Endothelial cell of hepatic sinusoid (primary cell): ENCODE measurements around the gene CRYZ.

Experiments used
- in situ Hi-C: cut with HindIII; loops from 2 replicates; pipeline ENCODE4 v1.10.0; 2017; ENCODE audit warnings: low sequenced_read_pairs

Gene CRYZ

DNA sequence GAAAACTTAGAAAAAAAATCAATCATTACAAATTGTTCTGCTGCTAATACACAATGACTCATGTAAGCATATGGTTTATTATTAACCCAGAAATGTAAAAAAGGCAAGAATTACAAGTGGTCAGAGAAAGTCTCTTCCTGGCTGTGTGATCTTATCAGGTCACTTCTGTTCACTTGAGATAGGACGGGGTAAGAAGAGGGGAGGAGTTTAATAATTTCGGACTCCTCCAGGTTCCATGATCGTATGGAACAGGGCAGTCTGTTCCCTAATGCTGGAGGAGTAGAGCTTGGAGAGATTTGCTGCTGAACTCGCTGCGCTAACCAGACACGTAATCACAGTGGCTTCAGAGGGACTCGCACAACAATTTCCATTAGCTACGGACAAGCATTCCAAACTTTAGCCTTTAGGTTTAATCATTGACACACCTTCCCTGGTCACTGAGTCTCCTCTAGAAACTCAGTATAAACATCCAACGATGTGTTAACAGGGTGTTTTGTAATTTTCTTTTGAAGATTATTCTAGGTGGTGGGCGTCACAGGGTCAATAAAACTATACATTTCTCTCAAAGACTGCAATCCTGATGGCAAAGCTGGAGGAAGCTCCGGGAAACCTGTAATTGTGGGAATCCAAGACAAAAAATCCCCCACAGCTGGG lies 1.3 kb downstream of the CRYZ start:
- in situ Hi-C loops, result no loop called here

DNA sequence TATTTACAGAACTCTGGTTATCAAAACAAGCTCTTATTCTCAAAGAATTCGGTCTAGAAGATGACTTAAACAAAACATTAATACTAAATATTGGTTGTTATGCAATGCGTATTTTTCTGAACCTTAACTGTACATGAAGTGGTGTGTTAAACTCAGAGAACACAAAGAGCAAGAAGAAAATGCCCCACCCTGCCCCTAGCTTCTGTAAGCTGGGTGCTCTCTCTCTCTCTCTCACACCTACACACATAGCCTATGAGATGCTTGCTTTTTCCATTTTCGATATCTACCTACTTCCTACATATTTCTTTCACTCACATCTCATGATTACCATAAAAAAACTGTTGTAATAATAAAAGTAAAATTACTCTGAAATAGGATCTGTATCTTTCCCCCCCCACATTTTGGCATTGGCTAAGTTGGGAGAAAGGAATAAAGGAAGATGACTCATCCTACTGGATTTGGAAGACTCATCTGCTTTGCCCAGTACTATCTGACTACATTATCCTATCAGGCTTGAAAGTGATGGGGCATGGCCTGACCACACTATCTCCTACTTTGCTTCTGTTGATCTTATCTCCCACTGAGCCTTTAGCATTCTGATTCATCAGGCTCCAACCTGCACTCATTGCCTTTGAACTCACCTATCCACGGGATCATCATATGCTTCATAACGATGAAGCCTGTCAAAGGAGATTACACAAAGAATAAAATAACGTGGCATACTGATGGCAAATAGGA lies 2.9 kb downstream of the CRYZ start:
- in situ Hi-C loops, result no loop called here

DNA sequence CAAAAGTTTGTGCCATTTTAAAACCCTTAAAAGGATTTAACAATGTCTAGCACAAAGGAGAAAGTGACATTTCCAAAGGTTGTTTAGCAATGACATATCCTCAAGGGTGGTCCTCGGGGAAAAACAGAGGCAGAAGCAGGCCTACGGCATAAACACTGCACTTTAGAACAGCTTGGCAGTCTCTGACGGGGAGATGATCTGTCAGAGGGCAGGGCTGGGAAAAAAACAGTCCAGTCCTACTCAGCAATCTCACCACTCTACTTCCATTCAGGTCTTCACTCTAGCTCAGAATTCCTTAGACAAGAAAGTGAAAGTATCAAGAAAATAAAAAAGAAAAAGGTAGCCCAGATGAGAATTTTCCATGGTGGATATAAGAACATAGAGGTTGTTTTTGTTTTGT lies 4.1 kb downstream of the CRYZ start:
- in situ Hi-C loops, result no loop called here

DNA sequence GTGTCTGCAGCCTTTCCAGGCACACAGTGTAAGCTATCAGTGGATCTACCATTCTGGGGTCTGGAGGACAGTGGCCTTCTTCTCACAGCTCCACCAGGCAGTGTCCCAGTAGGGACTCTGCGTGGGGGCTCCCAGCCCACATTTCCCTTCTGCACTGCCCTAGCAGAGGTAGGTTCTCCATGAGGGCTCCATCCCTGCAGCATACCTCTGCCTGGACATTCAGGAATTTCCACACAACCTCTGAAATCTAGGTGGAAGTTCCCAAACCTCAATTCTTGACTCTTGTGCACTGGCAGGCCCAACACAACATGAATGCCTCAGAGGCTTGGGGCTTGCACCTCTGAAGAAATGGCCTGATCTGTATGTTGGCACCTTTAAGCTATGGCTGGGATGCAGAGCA lies 6.8 kb downstream of the CRYZ start:
- in situ Hi-C loops, result no loop called here

DNA sequence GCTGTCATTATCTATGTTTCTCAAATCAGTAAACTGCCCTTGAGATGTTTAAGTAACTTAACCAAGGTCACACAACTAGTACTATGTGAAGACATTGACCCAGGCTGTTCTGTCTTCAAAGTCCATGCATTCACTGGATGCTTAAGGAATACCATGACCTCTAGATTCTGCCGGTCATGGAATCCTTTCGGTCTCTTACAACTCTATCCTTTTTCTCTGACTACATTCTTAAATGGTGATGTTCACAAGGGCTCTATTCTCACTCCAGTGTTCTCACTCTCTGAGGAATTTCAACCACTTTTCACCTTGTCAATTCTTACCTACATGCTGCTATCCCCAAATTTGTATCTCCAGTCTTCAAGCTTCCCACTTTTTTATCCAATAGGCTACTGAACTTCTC lies 15.2 kb downstream of the CRYZ start:
- in situ Hi-C loops, result no loop called here

DNA sequence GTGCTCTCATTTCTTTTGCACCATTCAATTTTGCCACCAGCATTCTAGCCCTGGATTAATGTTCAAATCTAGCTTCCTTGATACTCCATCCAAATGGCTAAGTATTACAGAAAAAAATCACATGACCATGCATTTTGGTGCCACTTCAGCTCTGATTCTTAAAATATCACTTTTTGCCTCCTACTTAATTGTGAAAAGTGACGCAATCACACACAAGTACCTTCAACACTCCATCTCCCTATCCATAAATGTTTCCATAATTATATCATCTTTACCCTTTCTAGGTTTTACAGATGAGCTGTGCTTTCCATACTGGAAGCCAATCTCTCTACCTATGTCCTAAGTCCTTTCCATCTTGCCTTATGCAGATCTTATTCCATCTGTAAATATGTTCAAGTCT lies 16.0 kb downstream of the CRYZ start:
- in situ Hi-C loops, result no loop called here

DNA sequence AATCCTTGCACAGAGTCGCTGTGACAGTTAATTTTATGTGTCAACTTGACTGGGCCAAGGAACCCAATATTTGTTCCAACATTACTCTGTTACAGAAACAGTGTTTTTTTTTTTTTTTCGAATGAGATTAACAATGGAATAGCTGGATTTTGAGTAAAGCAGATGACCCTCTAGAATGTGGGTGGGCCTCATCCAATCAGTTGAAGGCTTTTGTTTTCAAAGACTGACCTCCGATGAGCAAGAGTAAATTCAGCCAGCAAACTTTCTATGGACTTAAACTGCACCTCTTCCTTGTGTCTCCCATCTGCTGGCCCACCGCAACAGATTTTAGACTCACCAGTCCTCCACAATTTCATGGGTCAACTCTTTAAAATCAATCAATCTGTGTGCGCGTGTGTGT lies 17.0 kb downstream of the CRYZ start:
- in situ Hi-C loops, result no loop called here

DNA sequence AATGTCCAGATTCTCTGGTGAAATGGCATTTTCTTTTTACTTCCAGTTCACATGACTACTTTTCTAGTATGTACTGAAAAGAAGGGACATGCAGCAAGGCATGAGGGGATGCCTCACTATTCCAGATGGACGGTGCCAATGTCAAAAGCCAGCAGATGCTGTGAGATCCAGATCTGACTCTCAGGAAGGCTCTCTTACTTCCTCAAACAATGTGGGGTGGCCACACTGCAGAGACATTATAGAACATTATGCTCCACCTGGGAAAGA lies 17.7 kb downstream of the CRYZ start:
- in situ Hi-C loops, result no loop called here

DNA sequence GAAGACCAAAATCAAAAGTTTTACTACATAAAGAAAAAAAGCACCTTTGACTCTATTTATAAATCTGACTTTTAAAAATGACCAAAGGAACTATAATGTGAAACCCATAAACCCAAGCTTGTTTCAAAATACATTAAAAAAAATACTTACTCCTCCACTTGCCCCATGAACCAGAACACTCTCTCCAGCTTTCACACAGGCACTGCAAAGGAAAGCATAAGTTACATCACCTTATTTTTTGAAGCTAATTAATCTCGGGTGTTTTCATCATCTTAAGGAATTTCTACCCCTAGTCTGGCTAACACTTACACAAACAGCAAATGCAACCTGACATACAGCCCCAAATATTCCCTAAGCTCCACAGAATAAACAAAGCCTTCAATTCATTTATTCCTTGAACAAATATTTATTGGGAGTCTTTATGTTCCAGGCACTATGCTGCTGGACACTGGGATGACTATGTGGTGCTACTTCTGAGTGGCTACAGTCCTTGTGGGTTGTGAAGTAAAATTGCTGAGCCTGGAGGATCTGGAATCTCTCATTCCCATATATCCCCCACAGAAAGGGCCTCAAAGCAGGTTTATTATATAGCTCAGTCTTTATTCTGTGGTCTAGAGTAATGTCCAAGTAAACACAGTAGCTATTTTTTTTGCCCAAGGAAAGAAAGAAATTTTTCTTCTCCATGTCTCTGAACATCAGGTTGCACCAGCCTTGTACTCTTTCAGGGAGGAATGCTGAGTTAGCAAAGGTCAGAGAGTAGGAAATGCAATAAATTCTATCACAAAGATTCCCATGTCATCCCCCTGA lies 18.2 kb downstream of the CRYZ start:
- in situ Hi-C loops, result no loop called here

DNA sequence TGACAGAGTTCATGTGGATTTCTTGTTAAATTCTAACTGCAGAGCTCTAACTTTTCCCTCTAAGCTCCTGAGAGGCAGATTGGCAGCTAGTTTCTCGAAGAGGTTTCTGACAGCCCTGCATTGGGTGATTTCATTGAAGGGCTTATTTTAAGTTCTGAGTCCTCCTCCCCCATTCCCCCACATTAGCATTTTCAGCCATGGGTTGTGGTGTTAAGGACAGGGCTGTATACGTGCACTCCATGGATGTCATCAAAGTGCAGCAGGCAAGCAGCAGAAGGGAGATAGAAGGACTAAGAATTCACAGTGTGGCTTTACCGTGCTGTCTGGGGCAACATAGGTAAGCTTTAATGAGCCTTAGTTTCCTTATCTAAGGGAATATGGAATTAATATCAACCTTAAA lies 19.0 kb downstream of the CRYZ start:
- in situ Hi-C loops, result no loop called here

DNA sequence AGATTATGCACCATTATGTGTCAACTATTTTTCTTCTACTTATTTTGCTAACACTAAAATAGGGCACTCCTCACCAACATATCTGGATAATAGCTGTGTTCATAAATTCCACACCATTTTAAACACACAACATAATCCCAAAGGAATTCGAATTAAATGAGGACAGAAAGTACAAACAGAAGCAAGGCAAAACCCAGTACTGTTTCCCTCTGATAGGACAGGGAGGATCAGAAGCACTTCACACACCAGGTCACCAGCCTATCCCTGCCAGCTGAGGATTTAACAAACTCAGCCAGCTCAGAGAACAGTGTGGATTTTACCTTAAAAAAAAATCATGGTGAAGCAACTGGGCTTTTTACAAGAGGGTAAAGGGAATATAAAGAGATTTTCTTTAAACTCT lies 20.0 kb downstream of the CRYZ start:
- in situ Hi-C loops, result no loop called here

DNA sequence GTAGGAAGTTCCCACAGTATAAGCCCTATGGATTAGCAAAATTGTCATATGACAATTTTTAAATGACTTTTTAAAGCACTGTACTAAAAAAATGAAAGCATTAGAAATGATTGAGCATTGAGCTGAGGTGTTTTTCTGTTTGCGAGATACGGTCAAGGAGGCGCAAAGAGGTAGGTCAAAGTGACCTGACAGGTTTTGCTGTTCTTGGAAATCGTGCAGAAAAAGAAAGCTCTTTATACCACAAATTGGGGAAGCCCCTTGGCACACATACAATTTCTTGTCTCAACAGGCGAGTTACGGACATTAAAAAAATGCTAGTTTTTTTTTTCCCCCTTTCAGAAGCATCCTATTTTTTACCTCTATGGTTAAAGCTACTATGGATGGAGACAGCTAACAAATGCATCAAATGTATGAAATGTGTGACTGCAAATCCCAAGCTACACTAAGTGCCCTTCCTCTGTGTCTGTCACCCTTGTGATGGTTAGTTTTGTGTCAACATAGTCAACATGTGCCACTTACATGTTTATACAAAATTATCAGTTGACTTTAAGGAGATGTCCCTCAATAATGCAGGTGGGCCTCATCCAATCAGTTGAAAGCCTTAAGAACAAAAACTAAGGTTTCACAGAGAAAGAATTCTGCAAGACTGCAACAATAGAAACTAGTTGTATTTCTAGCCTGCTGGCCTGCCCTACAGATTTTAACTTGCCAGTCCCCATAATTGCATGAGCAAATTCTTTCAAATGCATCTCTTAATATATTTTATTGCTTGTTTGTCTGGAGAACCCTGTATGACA lies 29.3 kb downstream of the CRYZ start:
- in situ Hi-C loops, result no loop called here

DNA sequence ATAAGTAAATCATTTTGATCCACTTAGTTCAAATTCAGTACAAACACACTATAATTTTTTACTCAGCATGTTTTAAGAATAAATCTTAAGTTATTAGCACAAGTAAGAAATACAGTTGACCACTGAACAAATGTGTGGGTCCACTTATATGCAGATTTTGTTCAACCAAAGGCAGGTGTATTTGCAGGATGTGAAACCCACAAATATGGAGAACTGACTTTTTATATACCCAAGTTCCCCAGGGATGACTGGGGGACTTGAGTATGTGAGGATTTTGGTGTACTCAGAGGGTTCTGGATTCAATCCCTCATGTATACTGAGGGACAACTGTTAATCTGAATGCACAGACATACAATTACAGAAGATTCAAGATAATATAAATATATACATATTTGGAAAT lies 33.5 kb downstream of the CRYZ start:
- in situ Hi-C loops, result no loop called here

DNA sequence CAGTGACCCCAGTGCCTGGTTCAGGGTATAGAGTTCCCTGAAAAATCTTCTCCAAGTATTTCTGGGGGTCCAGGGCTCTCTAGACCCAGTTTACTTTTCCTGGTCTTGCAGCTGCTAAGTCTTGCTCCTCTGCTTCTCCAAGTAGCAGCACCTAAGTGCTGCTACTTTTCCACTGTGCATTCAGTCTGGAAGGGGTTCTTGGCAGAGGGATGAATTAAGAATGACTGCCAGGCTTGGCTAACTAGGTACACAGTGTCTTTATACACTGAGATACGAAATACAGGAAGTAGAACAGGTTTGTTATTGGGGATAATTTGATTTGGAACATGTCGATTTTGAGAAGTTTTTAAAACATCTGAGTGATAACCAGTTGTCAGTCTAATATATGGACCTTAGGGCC lies 35.0 kb downstream of the CRYZ start:
- in situ Hi-C loops, result no loop called here

DNA sequence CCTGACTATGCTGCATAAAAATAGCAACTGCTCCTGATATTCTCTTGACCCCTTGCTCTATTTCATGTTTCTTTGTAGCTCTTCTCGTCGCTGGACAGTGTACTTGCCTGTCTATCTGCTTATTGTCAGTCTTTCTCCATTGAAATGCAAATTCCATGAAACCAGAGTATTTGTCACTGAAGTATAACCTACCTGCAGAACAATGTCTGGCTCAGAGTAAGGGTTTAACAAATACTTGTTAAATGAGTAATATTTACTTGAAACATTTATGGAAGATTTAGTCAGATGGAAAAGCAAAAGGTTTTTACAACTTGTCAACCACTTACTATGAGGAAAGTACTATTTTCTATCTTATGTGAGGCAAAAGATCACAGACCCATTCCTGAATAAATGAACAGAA lies 39.4 kb downstream of the CRYZ start:
- in situ Hi-C loops, result no loop called here

DNA sequence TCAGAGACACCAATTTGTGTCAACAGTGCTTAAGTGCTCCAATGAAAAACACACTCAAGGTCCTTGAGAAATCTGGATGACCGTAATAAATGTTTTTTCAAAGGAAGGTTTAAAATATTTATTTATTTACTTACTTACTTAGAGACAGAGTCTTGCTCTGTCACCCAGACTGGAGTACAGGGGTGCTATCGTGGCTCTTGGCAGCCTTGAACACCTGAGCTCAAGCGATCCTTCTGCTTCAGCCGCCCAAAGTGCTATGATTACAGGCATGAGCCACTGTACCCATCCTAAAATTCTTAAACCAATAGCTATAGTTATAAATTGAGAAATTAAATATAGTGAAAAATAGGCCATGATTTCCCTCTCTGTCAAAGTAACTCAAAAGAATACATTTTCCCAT lies 41.9 kb downstream of the CRYZ start:
- in situ Hi-C loops, result no loop called here

DNA sequence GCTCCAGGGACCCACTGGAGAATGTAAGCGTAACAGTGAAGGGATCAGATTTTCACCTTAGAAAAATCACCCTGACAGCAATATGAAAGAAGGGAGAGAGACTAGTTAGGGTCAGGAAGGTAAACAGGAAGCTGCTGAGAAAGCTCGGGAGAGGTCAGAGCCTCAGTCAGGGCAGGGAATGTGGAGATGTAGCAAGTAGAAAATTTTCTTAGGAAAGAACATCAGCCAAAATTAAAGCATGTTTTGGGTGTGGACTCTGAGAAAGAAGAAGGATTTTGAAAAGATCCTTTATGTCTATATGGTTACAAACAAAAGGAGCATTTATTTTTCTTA lies 42.5 kb downstream of the CRYZ start:
- in situ Hi-C loops, result no loop called here

DNA sequence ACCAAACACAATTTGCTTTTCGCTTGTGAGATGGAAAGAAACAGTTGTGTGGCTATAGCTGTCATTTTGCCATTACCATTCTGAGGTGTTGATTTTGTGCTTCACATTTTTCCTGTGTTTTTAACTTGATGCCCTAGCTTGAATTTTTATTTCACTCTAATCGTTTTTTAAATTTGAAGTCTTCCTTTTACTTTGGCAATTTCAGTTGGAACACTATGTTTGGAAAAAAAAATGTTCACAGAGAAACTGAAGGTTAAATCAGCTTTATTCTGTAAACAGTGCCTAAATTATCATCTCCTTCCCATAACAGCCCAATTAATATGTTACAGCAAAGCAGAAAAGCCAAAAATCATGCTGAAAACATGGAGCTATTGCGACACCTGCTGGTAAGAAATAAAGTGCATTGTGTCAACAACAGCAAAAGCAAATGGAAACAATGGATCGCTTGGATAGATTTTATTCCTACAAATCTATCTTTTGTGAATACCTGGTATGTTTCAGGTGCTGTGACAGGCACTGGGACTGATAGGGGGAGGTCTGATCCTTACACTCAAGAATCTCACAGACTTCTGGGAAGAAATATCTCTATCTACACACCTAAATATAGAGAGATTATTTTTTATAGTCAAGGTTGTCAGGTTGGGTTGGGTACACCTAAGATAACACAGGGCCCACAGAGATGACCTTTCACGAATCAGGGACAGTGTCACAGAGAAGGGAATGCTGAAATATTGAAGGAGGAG lies 43.1 kb downstream of the CRYZ start:
- in situ Hi-C loops, result no loop called here

DNA sequence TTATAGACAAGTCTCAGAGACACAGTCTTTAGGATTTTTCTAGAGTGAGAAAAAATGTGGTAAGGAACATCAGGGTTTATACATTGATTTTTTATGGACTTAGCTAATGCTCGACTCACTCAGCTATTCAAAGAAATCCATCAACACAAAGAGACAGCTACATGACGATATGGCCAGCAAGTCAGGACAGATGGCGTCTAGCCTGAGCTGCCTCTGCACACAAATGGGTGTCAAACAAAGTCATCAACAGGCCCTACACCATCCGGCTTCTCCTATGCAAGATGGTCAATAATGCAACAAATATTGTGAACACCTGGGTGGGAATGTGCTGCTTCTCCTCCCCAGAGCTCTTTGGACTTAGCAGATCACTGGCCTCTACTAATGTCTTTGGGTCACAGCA lies 45.9 kb downstream of the CRYZ start:
- in situ Hi-C loops, result no loop called here

DNA sequence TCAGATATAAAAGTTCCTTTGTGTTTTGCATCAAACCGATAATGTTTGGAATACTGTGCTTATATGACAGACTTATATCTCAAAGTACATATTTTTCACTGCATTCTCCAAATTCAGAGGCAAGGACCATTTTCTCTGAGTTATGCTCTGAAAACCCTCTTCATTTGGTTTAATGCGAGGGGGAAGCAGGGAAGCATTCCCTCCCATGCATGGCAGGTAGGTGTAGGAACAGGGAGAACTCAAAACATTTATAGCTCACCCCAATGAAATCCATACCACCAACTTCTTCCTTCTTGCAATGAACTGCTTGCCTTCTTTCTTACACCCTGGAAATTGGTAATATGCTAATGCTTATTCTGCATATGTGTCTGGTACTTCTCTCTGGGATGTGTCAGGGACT lies 48.5 kb downstream of the CRYZ start:
- in situ Hi-C loops, result no loop called here

DNA sequence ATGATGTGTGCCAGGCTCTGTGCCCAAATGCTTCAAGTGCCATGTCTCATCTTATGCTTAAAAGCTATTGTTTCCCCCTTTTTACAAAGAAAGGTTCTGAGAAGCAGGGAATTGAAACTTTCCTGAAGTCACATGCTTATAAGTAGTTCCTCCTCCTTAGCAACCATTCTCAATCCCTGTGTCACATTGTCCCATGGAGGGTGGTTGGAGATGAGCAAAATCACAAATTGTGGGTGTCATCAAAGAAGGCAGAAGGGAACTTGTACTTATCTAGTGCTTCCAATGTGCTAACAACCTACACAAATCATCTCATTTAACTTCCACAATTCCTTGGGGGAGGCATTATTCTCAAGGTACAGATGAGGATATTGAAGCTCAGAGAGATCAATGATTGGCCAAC lies 49.2 kb downstream of the CRYZ start:
- in situ Hi-C loops, result no loop called here
